Measurements from ENCODE around the gene AGPS.
"Not testable (repeated sequence)": the region's sequence is repeated elsewhere in the genome, so short reads cannot be mapped to it uniquely, and the experiment has no call there.

Gene AGPS

DNA sequence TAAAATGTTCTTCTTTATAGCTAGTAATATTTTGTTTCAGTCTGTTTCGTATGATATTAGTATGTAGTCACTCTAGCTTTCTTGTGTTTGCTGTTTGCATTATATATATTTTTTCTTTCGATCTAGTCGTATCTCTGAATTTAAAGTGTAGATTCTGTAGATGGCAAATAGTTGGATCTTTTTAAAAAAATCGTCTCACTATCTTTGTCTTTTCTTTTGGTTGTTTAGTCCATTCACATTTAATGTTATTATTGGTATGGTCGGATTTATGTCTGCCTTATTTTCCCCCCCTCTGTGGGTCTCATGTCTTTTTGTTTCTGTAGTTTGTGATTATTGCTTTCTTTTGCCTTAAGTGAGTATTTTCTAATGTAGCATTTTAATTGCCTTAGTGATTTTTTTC, 84.3 kb downstream of the AGPS start:
- DNase-seq, result no peak

DNA sequence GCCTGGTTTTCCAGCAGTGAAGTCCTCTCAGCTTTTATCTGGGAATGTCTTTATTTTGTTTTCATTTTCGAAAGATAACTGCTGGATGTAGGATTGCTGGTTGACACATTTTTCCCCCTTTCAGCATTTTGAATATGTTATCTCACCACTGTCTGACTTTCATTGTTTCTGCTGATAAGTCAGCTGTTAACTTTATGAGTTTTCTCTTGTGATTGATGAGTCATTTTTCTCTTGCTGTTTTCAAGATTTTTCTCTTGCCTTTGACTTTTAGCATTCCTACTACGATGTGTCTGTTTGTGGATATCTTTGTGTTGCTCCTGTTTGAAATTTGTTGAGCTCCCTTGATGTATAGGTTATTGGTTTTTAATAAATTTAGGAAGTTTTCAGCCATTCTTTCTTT, 85.5 kb downstream of the AGPS start:
- DNase-seq, result no peak

DNA sequence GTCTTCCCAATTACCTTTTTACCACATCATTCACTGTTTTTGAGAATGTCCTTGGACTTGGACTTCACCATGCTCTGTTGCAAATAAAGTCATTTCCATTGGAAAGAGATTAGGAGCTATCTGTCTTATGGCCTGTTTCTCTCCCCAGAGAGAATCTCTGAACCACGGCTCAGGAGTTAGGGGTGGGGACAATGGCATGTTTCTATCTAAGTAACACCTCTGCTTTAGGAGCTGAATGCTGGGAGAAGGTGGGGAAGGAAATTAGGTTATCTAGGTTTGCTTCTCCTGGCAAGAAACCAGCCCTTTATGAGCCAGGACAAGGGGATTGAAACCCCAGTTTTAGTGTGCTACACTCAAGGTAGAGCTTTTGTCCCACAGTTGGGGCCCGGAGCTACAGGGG, 86.3 kb downstream of the AGPS start:
- DNase-seq, result no peak

DNA sequence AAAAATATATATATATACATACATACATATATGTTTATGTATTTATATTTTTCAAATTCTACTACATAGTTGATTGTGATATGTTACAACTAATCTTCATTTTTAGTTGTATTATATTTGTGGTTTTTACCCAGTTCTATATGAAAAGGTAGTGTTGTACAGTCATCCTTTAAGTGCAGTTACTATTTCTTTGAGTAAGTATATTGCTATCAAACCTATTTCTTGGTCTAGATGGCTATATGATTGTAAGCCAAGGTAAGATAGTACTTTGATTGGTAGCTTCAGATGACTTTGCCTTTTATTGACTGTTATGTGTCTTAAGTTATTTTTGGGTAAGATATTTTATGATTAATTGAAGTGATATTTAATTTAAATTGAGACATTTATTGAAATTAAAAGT, 89.6 kb downstream of the AGPS start:
- DNase-seq, result no peak

DNA sequence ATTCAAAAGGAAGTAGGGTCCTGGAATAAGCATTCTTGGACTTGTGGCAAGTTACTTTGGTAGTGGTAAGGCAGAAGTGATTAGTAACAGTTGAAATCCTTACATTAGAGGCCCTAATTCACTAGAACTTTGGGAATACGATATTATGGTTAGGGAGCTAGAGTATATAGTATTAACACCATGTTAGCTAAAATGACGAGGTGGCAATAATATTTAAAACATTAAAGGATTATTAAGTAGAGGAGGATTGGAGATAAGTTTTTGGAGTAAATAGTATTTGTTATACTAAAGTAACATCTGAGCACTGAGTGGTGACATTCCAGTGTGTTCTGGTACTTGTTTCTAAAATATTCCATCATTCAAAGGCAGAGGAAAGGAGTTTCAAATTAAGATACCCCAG, 91.0 kb downstream of the AGPS start:
- no peak for DNase-seq

DNA sequence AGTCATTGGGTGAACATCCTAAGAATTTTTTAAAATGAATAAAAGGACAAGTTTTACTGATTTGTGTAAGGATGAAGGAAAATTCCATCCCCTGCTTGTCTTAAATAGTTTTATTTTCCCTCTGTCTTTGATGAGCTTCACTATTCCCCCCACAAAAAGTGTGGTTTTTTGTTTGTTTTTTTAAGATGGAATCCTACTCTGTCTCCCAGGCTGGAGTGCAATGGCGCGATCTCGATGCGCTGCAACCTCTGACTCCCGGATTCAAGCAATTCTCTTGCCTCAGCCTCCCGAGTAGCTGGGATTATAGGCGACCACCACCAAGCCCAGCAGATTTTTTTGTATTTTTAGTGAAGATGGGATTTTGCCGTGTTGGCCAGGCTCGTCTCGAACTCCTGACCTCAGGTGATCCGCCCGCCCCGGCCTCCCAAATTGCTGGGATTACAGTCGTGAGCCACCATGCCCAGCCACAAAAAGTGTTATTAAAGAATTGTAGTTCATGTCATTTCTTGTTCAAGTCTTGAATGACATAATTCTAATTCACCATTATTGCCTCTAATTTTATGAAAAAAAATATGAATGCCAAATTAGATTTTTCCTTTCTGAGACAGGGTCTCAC, 91.7 kb downstream of the AGPS start:
- no peak for DNase-seq

DNA sequence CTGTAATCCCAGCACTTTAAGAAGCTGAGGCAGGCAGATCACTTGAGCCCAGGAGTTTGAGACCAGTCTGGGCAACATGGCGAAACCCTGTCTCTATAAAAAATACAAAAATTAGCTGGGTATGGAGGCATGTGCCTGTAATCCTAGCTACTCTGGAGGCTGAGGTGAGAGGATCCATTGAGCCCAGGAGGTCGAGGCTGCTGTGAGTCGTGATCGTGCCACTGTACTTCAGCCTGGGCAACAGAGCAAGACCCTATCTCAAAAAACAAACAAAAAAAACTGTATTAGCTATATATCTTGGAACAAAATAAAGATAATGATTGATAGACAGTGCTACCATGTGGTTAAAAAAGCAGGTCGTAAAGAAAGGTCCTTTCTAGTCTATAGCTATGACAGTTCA, 93.1 kb downstream of the AGPS start:
- DNase-seq, result not testable (repeated sequence)

DNA sequence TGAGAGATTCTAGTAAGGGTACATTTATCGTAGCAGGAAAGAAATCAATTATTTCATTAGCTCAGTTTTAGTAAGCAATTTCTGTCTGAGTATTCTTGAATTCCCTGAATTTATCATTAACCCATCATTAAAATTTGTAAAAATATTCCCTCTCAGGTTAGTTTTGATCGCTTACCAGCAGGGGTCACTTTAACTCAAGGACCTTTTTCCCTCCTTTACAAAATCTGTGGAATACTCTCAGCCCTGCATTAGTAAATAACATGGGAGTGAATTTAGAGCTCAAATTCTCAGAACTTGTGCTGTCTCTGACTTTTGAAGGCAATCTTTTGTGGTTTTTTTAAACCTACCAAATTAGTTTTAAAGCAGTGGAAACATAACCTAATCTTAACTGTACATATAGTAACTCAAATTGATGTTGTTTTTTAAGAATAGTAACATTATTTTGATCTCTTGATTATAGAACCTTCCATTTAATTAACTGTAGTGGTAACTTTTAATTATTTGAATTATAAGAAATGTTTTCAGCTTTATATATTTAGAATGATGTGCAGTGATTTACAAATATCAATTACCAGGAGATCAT, 97.2 kb downstream of the AGPS start:
- DNase-seq, result no peak

DNA sequence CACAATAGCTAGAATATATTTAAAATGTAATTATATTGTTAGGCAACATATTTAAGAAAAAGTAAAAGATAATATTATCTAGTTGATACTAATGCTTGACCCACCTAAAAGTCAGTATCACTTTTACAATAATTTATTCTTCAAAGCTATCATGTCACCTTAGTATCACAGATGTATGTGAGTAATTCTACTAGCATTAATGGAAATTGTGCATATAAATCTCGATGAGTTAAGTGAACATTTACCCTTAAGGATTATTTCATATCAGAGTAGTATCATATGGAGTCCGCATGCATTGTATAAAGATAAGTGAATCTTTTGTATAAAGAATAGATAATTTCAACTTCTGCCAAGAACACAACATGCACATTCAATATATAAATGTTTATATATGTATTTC, 103.4 kb downstream of the AGPS start:
- no peak for DNase-seq

DNA sequence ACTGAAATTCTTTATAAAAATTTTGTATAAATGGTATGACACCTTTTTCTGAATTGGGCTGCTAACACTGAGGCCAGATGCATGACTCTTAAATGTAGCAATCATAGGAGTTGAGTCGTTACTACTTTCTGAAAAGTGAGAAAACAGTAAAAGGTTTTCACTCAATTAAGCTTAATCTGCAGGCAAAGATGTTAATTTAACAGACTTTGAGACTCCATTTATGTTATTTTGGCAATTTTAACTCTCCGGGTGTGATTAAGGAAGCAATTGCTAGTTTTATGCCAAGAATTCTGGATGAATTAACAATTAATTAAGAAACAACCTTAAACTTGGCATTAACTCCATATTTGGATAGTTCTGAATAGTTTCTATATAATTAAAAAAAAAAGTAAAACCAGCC, 104.3 kb downstream of the AGPS start:
- DNase-seq, result no peak

DNA sequence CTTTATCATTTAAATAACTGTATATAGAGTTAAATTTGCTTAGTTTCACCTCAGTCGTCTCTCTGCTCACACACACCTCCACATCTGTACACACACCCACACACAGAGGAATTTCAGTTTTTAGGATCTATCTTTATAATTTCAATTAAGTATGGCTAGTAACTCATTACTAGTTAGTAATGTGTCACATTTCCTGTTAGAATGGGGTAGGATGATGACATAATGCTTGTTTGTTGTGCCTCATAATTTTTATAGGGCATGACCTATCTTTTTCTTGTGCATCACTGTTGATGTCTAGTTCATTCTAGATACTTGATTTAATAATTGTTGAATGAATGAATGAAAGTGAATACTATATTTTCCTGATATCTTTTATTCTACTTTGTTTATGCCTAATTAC, 108.6 kb downstream of the AGPS start:
- DNase-seq, result no peak

DNA sequence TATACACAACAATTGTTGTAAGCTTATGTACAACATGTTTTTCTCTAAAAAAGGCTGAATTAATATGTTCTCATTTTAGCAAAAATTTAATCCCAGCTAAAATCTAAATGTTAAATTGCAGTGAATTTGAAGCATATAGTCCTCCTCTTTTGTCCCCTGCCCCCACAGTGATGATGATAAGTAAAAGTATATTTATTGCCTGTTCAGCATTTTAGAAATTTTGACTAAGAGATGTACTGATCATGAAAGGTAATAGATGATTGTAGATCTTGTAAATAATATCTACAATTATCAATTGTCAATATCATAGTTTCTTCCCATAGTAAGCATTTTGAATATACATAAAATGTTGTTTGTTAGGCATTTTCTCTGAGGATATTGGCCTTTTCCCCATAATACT, 113.9 kb downstream of the AGPS start:
- DNase-seq, result no peak

DNA sequence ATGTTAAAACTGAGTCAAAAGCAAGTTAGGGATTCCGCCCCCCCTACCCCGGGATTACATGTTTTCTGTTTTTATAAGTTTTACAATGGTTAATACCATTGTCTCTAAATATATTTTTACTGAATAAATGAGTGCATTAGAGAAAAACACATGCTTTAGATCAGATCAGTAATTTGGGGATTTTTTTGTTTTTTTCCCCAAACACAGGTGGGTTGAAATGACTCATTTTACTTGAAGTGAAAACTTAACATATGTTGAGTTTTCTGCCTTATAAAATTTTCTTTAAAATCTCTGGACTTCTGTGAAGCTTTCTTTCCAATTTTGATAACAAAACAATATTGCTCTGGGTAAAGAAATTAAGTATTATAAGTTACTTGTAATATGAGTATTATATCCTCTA, 114.4 kb downstream of the AGPS start:
- DNase-seq, result no peak

DNA sequence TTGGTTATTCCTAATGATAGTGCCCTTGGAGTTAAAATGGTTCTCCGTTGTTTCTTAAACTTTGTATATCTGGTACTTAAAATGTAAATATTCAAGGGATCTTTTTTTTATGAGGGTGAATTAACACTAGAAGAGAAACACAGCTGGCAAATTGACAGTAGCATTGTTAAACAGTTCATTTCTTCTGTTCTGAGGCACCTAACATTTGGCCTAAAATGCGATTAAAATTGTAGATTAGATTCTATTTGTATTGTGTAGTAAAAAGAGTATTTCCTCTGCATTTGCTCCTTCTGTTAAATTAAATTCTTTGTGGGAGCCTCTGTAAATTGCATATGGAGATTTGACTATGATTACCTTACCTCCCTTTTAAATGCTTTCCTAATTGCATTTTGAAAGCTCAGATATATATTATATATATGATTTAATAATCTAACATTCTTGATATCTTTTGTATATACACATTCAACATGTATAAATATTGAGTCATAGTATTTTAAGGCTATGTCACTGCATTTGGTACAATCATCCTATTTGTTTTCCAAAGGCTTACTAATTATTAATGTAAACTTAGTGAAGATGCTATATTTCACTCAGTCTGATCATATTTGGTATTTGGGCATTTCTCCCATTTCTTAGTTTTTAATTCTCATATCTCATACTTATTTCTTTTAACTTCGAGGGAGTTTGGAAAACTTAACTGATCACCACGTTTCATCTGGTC, 124.4 kb downstream of the AGPS start:
- DNase-seq, result no peak

DNA sequence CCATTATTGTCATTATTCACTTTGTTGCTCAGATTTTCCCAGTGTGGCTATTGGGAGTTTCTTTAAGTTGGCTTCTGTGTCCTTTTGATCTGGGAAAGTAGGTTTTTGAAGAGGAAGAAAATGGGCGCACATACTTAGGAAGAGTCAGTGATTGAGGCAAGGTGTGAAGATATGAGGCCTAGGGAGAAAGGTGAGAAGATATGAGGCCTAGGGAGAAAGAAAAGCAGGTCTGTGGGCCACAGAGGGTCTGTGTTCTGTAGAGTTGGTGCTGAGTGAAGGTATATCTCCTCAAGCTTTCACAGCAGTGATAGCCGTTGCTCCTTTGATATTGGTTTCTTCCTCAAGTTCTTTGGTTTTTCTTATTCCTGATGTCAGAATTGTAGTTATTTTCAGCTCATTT, 126.2 kb downstream of the AGPS start:
- no peak for DNase-seq

DNA sequence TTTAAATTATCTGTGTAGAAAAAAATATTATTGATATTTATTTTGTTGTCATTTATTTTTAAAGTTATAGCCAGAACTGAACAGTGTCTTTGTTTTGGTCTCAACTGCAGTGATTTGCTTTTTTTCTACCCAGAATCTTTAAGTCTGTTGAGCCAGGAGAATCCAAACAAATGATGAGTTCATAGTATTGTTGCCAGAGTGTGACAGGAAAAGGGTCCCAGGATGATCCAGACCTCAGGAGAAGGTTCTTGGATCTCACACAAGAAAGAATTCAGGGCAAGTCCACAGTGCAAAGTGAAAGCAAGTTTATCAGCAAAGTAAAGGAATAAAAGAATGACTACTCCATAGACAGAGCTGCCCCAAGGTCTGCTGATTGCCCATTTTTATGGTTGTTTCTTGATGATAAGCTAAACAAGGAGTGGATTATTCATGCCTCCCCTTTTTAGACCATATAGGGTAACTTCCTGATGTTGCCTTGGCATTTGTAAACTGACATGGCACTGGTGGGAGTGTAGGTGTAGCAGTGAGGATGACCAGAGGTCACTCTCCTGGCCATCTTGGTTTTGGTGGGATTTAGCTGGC, 127.1 kb downstream of the AGPS start:
- DNase-seq, result no peak

DNA sequence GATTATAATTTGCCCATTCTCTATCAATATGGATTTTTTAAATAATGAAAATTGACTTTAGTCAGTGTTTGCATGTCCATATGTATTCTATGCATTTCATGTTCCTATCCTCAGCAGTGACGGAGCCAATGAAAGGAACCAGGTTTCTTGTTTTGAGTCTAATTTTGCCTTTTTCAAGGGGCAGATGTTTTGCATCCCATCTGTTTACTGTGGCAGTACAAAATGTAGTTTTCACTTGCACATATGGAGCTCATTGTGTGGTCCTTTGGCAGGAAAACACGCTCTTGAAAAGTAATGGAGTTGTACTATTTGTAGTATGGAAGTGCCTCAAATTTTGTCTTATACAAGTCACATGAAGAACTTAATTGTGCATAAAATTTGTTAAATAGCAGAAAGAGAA, 127.8 kb downstream of the AGPS start:
- no peak for DNase-seq

DNA sequence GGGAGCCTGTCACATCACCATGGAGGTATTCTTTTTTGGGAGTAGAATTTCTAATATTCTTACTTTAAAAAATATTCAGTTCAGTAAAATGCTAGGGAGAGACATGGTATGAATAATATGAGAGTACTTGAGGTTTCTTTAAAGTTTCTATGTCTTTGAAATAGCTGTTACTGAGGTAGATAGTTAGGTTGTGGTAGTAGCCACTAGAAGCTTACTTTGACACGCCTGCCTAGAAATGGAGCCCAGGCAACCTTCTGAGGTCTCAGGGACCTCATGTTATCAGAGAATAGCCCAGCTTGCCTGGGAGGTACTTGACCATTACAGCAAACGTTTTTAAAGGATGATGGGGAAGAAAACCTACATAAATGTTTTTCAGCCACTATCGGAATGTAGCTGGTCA, 131.2 kb downstream of the AGPS start:
- DNase-seq, result no peak

DNA sequence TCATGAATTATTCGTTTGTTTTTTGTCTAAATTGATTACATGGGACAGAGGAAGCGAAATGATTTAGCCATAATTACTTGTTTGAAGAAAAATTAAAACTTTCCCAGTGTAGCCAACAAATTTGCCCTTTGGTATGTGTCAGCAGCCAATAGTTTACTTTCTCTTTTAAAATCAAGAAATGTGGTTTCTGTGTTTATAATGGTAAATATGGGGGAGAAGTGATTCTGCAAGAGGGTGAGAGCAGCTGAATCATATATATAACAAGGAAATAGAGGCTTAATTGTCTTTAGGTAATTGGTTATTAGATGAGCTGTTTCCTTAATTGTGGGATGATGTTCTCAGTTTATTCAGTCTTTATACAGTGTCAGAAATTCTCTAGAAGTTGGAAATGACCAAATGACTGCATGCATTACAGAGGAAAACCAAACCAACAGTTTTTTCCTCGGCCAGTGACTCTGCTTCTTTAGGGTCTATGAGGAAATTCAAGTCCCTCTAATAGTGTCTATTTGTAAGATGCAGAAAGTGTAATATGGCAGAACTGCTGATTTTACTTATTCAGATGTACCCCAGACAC, 132.9 kb downstream of the AGPS start:
- no peak for DNase-seq

DNA sequence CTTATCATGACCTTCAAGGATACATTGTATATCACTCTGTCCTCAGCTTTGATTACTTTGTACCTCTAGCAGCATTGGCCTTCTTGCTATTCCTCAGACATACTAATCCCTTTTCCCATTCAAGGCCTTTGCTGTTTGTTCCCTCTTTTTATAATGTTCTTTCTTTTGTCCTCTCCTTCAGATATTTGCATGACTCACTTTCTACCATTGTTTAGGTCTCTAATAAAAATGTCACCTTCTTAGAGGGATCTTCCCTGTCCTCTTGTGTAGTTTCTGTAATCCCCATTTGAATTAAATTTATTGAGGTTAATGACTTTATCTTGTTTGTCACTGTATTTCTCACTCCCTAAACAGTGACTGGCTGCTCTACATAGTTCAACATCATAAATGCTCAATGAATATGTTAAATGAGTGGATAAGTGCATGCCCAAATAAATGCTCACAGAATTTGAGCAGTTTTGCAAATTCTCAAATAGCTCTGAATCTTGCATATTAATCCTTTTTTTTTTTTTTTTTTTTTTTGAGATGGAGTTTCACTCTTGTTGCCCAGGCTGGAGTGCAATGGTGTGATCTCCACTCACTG, 135.9 kb downstream of the AGPS start:
- no peak for DNase-seq

DNA sequence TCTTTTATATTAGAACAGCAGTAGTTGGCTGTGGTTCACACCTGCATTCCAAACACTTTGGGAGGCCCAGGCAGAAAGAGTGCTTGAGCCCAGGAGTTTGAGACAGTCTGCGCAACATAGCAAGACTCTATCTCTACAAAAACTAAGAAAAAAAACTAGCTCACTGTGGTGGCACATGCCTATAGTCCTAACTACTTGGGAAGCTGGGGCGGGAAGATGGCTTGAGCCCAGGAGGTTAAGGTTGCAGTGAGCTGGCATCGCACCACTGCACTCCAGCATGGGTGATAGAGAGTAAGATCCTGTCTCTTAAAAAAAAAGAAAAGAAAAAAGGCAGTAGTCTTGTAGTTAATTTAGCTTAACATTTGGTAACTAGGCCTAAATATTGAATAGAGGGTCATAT, 136.6 kb downstream of the AGPS start:
- DNase-seq, result no peak

DNA sequence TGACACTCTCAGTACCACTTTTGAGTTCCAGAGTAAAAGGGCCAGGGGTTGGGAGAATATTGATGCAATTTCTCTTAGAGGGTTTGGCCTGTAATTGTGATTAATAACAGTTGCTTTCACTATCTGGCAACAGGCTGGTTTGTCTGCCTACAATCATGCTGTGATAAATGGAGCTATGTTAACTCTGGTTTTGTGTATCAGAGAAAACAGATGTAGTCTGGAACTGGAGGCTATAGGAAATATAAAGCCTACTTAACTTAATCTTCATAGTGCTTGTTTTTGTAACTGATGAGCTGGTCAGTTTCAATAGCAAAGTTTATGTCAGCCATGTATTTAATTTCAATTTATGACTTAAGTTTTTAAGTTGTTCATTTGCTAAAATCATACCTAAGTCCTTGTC, 138.0 kb downstream of the AGPS start:
- DNase-seq, result no peak

DNA sequence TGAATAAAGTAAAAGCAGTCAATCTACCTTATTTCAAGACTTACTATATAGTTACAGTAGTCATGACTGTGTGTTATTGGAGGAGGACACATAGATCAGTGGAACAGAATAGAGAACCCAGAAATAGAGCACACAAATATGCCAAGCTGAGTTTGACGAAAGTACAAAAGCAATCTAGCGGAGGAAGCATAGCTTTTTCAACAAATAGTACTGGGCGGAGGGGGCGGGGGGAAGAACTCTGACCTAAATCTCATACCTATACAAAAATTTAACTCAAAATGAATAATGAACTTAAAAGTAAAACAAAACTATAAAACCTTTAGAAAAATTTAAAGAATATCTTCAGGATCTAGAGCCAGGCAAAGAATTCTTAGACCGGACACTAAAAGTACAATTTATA, 139.1 kb downstream of the AGPS start:
- no peak for DNase-seq

DNA sequence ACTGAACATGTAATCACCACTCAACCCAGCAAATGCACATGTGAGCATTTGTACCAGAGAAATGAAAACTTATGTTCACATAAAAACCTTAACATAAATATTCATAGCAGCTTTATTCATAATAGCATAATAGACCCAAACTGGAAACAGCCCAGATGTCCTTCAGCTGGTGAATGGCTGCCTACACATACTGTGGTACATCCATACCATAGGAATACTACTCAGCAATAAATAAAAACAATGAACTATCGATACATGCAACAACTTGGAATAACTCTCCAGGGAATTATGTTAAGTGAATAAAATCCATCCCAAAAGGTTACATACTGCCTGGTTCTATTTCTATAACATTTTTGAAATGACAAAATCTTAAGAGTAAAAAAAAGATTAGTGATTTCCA, 140.0 kb downstream of the AGPS start:
- DNase-seq, result no peak

Measured in NCI-H510A (cell line).